Neural cell (in vitro differentiated cells): Measurements from ENCODE around the gene MUC2. TPM values are rescaled to one million over a fixed set of nuclear protein-coding genes. Genes with fewer than 3 reads are reported as not detected.

Experiments used
- H2AFZ ChIP-seq: fragments of 200-600, 300-800 bp; sonication (generic), shearing (Covaris generic); 2 replicates; pipeline ENCODE4 v1.6.0; 2014; ENCODE audit warnings: low read depth, mild to moderate bottlenecking, antibody characterized with exemption, low read length, moderate library complexity
- H3F3A ChIP-seq: fragments of 200-600 bp; shearing (Covaris generic); 2 replicates; pipeline ENCODE4 v1.6.1; 2016; ENCODE audit warnings: mild to moderate bottlenecking, moderate library complexity, mixed read lengths, antibody characterized with exemption, low read length; ENCODE audit not compliant: insufficient read depth, poor library complexity, severe bottlenecking
- H3K27ac ChIP-seq: fragments of 200-600, 300-800 bp; sonication (generic), shearing (Covaris generic); 2 replicates; pipeline ENCODE4 v1.5.1; 2014; ENCODE audit warnings: mild to moderate bottlenecking, low read length, moderate library complexity
- H3K27me3 ChIP-seq: fragments of 300-800, 200-600 bp; sonication (generic), shearing (Covaris generic); 2 replicates; pipeline ENCODE4 v1.6.0; 2014; ENCODE audit warnings: mild to moderate bottlenecking, low read depth, low read length, moderate library complexity; ENCODE audit not compliant: insufficient read depth
- H3K36me3 ChIP-seq: fragments of 300-800, 200-600 bp; sonication (generic), shearing (Covaris generic); 2 replicates; pipeline ENCODE4 v1.5.1; 2014; ENCODE audit warnings: mild to moderate bottlenecking, antibody characterized with exemption, low read length, moderate library complexity; ENCODE audit not compliant: insufficient read depth
- H3K4me2 ChIP-seq: fragments of 300-800, 200-600 bp; sonication (generic), shearing (Covaris generic); 2 replicates; pipeline ENCODE4 v1.6.0; 2014; ENCODE audit warnings: mild to moderate bottlenecking, low read length
- H3K4me3 ChIP-seq: fragments of 300-800, 200-600 bp; sonication (generic), shearing (Covaris generic); 2 replicates; pipeline ENCODE4 v1.5.1; 2014; ENCODE audit warnings: mild to moderate bottlenecking, low read length, moderate library complexity
- H3K79me2 ChIP-seq: fragments of 200-600 bp; shearing (Covaris generic); replicated peaks from 2 replicates; pipeline ENCODE4 v1.6.0; 2014; ENCODE audit warnings: mild to moderate bottlenecking, low read length, moderate library complexity; ENCODE audit not compliant: insufficient read depth
- H3K9ac ChIP-seq: fragments of 300-800, 200-600 bp; sonication (generic), shearing (Covaris generic); 2 replicates; pipeline ENCODE4 v1.6.1; 2016; ENCODE audit warnings: mild to moderate bottlenecking, low read length, mixed read lengths
- H3K9me2 ChIP-seq: fragments of 200-600 bp; shearing (Covaris generic); 2 replicates; pipeline ENCODE4 v1.6.1; 2016; ENCODE audit warnings: mild to moderate bottlenecking, low read length, mixed read lengths; ENCODE audit not compliant: insufficient read depth
- H3K9me3 ChIP-seq: fragments of 200-600, 300-800 bp; sonication (generic), shearing (Covaris generic); 2 replicates; pipeline ENCODE4 v1.6.1; 2016; ENCODE audit warnings: mild to moderate bottlenecking, mixed run types, low read length, moderate library complexity, mixed read lengths
- H4K20me1 ChIP-seq: fragments of 200-600 bp; shearing (Covaris generic); 2 replicates; pipeline ENCODE4 v1.6.1; 2016; ENCODE audit warnings: mild to moderate bottlenecking, mixed run types; ENCODE audit not compliant: insufficient read depth
- EP300 ChIP-seq: fragments of 450-650 bp; conservative IDR thresholded peaks from 2 replicates; pipeline ENCODE4 v1.6.1; 2014; ENCODE audit warnings: antibody characterized with exemption, mild to moderate bottlenecking, moderate library complexity; ENCODE audit not compliant: poor library complexity, severe bottlenecking
- EZH2 ChIP-seq: fragments of 200-600, 300-800 bp; shearing (Covaris generic), sonication (generic); IDR thresholded peaks from 2 replicates; pipeline ENCODE4 v1.6.1; 2014; ENCODE audit warnings: antibody characterized with exemption, low read length, borderline replicate concordance, mild to moderate bottlenecking; ENCODE audit not compliant: insufficient read depth, poor library complexity, severe bottlenecking
- MXI1 ChIP-seq: fragments of 450-650 bp; conservative IDR thresholded peaks from 2 replicates; pipeline ENCODE4 v1.6.1; 2014; ENCODE audit warnings: antibody characterized with exemption, mild to moderate bottlenecking; ENCODE audit not compliant: poor library complexity, severe bottlenecking
- POLR2AphosphoS5 ChIP-seq: IDR thresholded peaks from 2 replicates; pipeline ENCODE4 v1.6.1; 2012
- RAD21 ChIP-seq: fragments of 450-650 bp; conservative IDR thresholded peaks from 2 replicates; pipeline ENCODE4 v1.6.1; 2014; ENCODE audit warnings: antibody characterized with exemption, mild to moderate bottlenecking, moderate library complexity
- SMC3 ChIP-seq: fragments of 450-650 bp; conservative IDR thresholded peaks from 2 replicates; pipeline ENCODE4 v1.6.1; 2014; ENCODE audit warnings: antibody characterized with exemption, mild to moderate bottlenecking, moderate library complexity; ENCODE audit not compliant: poor library complexity
- TAF1 ChIP-seq: IDR thresholded peaks from 2 replicates; pipeline ENCODE4 v1.6.1; 2012; ENCODE audit warnings: low read depth
- polyA plus RNA-seq: library from polyadenylated mRNA; depleted of rRNA; stranded (reverse); fragments of >200 nt; gene quantifications from 2 replicates; pipeline ENCODE4 v1.2.3, GENCODE V29; 2014
- TF ChIP-seq, protein P1 (sequence below): fragments of 450-650 bp; IDR thresholded peaks from 2 replicates; pipeline ENCODE4 v1.5.1; 2014; ENCODE audit warnings: antibody characterized with exemption, mild to moderate bottlenecking, moderate library complexity; ENCODE audit not compliant: poor library complexity, severe bottlenecking
- TF ChIP-seq, protein P2 (sequence below): IDR thresholded peaks from 2 replicates; pipeline ENCODE4 v1.6.1; 2012; ENCODE audit warnings: borderline replicate concordance

MUC2 gene
- polyA plus RNA-seq, 1 donor from 2014 or later = not detected

DNA sequence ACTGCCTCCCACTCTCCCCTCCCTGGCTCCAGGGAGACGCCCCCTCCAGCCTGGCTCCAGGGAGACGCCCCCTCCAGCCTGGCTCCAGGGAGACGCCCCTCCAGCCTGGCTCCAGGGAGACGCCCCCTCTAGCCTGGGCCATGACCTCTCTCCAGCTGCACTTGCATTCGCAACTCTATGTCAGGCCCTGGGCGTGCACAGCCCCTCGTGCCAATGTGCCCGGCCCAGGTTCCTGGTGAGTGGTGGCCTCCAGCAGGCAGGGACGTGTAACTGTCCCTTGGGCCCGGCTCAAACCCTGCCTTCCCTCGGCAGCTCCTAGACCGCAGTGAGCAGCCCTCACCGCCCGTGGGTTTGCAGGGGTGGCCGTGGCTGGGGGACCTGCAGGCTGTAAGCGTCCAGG lies 45.0 kb upstream of the MUC2 start:
- H3F3A ChIP-seq = no peaks in the 10 kb centered on the region
- no peaks in the 10 kb centered on the region for H3K9me2 ChIP-seq
- no peaks in the 10 kb centered on the region for H4K20me1 ChIP-seq
- H3K9me3 ChIP-seq = no peaks in the 10 kb centered on the region
- H3K27ac ChIP-seq = no peak overlapping the region
- H3K79me2 ChIP-seq = no peaks in the 10 kb centered on the region
- no peak overlapping the region for H3K4me3 ChIP-seq
- H2AFZ ChIP-seq = no peak overlapping the region
- TF ChIP-seq MXI1 = no peak
- TF ChIP-seq EZH2 = no peak
- TF ChIP-seq, protein P1, sequence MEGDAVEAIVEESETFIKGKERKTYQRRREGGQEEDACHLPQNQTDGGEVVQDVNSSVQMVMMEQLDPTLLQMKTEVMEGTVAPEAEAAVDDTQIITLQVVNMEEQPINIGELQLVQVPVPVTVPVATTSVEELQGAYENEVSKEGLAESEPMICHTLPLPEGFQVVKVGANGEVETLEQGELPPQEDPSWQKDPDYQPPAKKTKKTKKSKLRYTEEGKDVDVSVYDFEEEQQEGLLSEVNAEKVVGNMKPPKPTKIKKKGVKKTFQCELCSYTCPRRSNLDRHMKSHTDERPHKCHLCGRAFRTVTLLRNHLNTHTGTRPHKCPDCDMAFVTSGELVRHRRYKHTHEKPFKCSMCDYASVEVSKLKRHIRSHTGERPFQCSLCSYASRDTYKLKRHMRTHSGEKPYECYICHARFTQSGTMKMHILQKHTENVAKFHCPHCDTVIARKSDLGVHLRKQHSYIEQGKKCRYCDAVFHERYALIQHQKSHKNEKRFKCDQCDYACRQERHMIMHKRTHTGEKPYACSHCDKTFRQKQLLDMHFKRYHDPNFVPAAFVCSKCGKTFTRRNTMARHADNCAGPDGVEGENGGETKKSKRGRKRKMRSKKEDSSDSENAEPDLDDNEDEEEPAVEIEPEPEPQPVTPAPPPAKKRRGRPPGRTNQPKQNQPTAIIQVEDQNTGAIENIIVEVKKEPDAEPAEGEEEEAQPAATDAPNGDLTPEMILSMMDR = no peak
- TF ChIP-seq POLR2AphosphoS5 = no peak
- TF ChIP-seq RAD21 = no peak
- TF ChIP-seq, protein P2, sequence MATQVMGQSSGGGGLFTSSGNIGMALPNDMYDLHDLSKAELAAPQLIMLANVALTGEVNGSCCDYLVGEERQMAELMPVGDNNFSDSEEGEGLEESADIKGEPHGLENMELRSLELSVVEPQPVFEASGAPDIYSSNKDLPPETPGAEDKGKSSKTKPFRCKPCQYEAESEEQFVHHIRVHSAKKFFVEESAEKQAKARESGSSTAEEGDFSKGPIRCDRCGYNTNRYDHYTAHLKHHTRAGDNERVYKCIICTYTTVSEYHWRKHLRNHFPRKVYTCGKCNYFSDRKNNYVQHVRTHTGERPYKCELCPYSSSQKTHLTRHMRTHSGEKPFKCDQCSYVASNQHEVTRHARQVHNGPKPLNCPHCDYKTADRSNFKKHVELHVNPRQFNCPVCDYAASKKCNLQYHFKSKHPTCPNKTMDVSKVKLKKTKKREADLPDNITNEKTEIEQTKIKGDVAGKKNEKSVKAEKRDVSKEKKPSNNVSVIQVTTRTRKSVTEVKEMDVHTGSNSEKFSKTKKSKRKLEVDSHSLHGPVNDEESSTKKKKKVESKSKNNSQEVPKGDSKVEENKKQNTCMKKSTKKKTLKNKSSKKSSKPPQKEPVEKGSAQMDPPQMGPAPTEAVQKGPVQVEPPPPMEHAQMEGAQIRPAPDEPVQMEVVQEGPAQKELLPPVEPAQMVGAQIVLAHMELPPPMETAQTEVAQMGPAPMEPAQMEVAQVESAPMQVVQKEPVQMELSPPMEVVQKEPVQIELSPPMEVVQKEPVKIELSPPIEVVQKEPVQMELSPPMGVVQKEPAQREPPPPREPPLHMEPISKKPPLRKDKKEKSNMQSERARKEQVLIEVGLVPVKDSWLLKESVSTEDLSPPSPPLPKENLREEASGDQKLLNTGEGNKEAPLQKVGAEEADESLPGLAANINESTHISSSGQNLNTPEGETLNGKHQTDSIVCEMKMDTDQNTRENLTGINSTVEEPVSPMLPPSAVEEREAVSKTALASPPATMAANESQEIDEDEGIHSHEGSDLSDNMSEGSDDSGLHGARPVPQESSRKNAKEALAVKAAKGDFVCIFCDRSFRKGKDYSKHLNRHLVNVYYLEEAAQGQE = no peak
- TF ChIP-seq TAF1 = no peak
- no peak for TF ChIP-seq EP300
- TF ChIP-seq SMC3 = no peak
- no peak overlapping the region for H3K9ac ChIP-seq
- H3K36me3 ChIP-seq = no peaks in the 10 kb centered on the region
- H3K27me3 ChIP-seq = no peaks in the 10 kb centered on the region
- H3K4me2 ChIP-seq = no peak overlapping the region

DNA sequence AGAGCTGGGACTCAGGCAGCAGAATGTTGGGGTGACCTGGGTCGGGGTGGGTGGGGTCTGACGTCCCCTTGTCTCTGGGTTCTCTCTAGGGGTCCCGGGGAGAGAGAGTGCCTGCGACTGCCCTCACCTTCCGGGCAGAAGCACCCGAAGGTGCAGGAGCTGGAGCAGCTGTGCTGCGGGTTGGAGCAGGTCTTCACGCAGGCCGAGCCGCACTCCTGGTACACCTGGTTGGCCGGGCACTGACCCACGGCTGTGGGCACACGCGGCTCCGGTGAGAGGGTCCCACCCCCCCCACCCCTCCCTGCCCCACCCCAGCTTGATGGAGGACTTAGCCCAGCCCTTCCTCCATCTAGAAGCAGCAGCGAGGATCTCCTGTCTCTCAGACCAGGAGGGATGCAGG lies 44.6 kb upstream of the MUC2 start:
- H3K9ac ChIP-seq = no peak overlapping the region
- H3K79me2 ChIP-seq = no peaks in the 10 kb centered on the region
- H3K4me3 ChIP-seq = no peak overlapping the region
- H3K4me2 ChIP-seq = no peak overlapping the region
- TF ChIP-seq MXI1 = no peak
- TF ChIP-seq, protein P1 = no peak
- TF ChIP-seq EZH2 = no peak
- no peak for TF ChIP-seq SMC3
- TF ChIP-seq POLR2AphosphoS5 = no peak
- TF ChIP-seq RAD21 = no peak
- TF ChIP-seq, protein P2 = no peak
- TF ChIP-seq EP300 = no peak
- TF ChIP-seq TAF1 = no peak
- no peaks in the 10 kb centered on the region for H3K27me3 ChIP-seq
- H3F3A ChIP-seq = no peaks in the 10 kb centered on the region
- no peak overlapping the region for H2AFZ ChIP-seq
- no peaks in the 10 kb centered on the region for H3K9me3 ChIP-seq
- no peaks in the 10 kb centered on the region for H3K36me3 ChIP-seq
- no peaks in the 10 kb centered on the region for H4K20me1 ChIP-seq
- no peak overlapping the region for H3K27ac ChIP-seq
- H3K9me2 ChIP-seq = no peaks in the 10 kb centered on the region
